H9 (cell line): Measurements from ENCODE around the gene HNRNPF. TPM values are rescaled to one million over a fixed set of nuclear protein-coding genes. Genes with fewer than 3 reads are reported as not detected.
A peak's percentile ranks its signal among the peaks of the same experiment; 100 is the strongest.

Experiments used
- DNase-seq: peaks from one replicate; pipeline ENCODE4 v3.0.0-alpha.2; 2017
- H2AFZ ChIP-seq: one replicate; pipeline ENCODE4 v1.6.1; 2013; ENCODE audit warnings: mild to moderate bottlenecking, low read length, control low read depth, moderate library complexity
- H2AK5ac ChIP-seq: 2 replicates; pipeline ENCODE4 v1.6.1; 2013; ENCODE audit warnings: low read length, control low read depth, mixed read lengths; ENCODE audit not compliant: insufficient read length
- H2BK120ac ChIP-seq: one replicate; pipeline ENCODE4 v1.6.1; 2013; ENCODE audit warnings: low read depth, mild to moderate bottlenecking, low read length, control low read depth, inconsistent platforms; ENCODE audit not compliant: poor library complexity, severe bottlenecking
- H2BK12ac ChIP-seq: 2 replicates; pipeline ENCODE4 v1.6.1; 2013; ENCODE audit warnings: low read length, control low read depth, mixed read lengths, low read depth; ENCODE audit not compliant: insufficient read length
- H2BK15ac ChIP-seq: 2 replicates; pipeline ENCODE4 v1.6.1; 2013; ENCODE audit warnings: low read depth, low read length, control low read depth
- H2BK20ac ChIP-seq: one replicate; pipeline ENCODE4 v1.6.1; 2013; ENCODE audit warnings: low read depth, mild to moderate bottlenecking, low read length, control low read depth, inconsistent platforms; ENCODE audit not compliant: poor library complexity, severe bottlenecking
- H2BK5ac ChIP-seq: 2 replicates; pipeline ENCODE4 v1.6.1; 2013; ENCODE audit warnings: low read length, control low read depth, mixed read lengths; ENCODE audit not compliant: insufficient read length
- H3K14ac ChIP-seq: 2 replicates; pipeline ENCODE4 v1.6.1; 2013; ENCODE audit warnings: low read length, control low read depth; ENCODE audit not compliant: insufficient read depth
- H3K18ac ChIP-seq: 2 replicates; pipeline ENCODE4 v1.6.1; 2013; ENCODE audit warnings: low read depth, mild to moderate bottlenecking, mixed read lengths, low read length, control low read depth; ENCODE audit not compliant: insufficient read length
- H3K23ac ChIP-seq: 2 replicates; pipeline ENCODE4 v1.6.1; 2013; ENCODE audit warnings: low read length, control low read depth, mixed read lengths, low read depth; ENCODE audit not compliant: insufficient read length
- H3K23me2 ChIP-seq: 2 replicates; pipeline ENCODE4 v1.6.1; 2013; ENCODE audit warnings: low read depth, mild to moderate bottlenecking, mixed read lengths, low read length, control low read depth; ENCODE audit not compliant: insufficient read length, poor library complexity, severe bottlenecking
- H3K27ac ChIP-seq: 2 replicates; pipeline ENCODE4 v1.5.1; 2013; ENCODE audit warnings: low read length, control low read depth, mixed read lengths, low read depth; ENCODE audit not compliant: insufficient read length
- H3K27me3 ChIP-seq: 2 replicates; pipeline ENCODE4 v1.6.1; 2013; ENCODE audit warnings: low read length, control low read depth, inconsistent platforms; ENCODE audit not compliant: insufficient read depth
- H3K4ac ChIP-seq: 2 replicates; pipeline ENCODE4 v1.6.1; 2013; ENCODE audit warnings: low read depth, mild to moderate bottlenecking, control low read depth, inconsistent platforms, low read length, moderate library complexity
- H3K4me1 ChIP-seq: 2 replicates; pipeline ENCODE4 v1.6.1; 2013; ENCODE audit warnings: low read length, control low read depth, inconsistent platforms; ENCODE audit not compliant: insufficient read depth
- H3K4me2 ChIP-seq: 2 replicates; pipeline ENCODE4 v1.6.1; 2013; ENCODE audit warnings: low read length, control low read depth, mixed read lengths; ENCODE audit not compliant: insufficient read length, insufficient read depth
- H3K56ac ChIP-seq: 2 replicates; pipeline ENCODE4 v1.6.1; 2013; ENCODE audit warnings: low read depth, mild to moderate bottlenecking, mixed read lengths, low read length, control low read depth; ENCODE audit not compliant: insufficient read length
- H3K79me1 ChIP-seq: 2 replicates; pipeline ENCODE4 v1.6.1; 2013; ENCODE audit warnings: low read depth, mild to moderate bottlenecking, moderate library complexity, low read length, control low read depth, inconsistent platforms; ENCODE audit not compliant: insufficient read depth, poor library complexity, severe bottlenecking
- H3K79me2 ChIP-seq: 2 replicates; pipeline ENCODE4 v1.6.1; 2013; ENCODE audit warnings: low read length, control low read depth, inconsistent platforms; ENCODE audit not compliant: insufficient read depth
- H3K9ac ChIP-seq: 2 replicates; pipeline ENCODE4 v1.6.1; 2013; ENCODE audit warnings: low read length, control low read depth, mixed read lengths; ENCODE audit not compliant: insufficient read length; ENCODE audit errors: extremely low read depth
- H3K9me3 ChIP-seq: one replicate; pipeline ENCODE4 v1.6.1; 2013; ENCODE audit warnings: low read depth, low read length, inconsistent platforms; ENCODE audit not compliant: control insufficient read depth
- H3T11ph ChIP-seq: one replicate; pipeline ENCODE4 v1.6.1; 2013; ENCODE audit warnings: mild to moderate bottlenecking, low read length, control low read depth, inconsistent platforms
- H4K20me1 ChIP-seq: one replicate; pipeline ENCODE4 v1.6.1; 2013; ENCODE audit not compliant: control insufficient read depth, insufficient read length, insufficient read depth
- H4K5ac ChIP-seq: 2 replicates; pipeline ENCODE4 v1.6.1; 2013; ENCODE audit warnings: low read depth, mild to moderate bottlenecking, mixed read lengths, low read length, control low read depth; ENCODE audit not compliant: insufficient read length
- H4K8ac ChIP-seq: replicated peaks from 2 replicates; pipeline ENCODE4 v1.6.1; 2013; ENCODE audit warnings: low read length, control low read depth, mixed read lengths, low read depth; ENCODE audit not compliant: insufficient read length
- H4K91ac ChIP-seq: 2 replicates; pipeline ENCODE4 v1.6.1; 2013; ENCODE audit warnings: low read depth, mild to moderate bottlenecking, moderate library complexity, mixed read lengths, low read length, control low read depth; ENCODE audit not compliant: insufficient read length
- H3K27ac Mint-ChIP-seq, 3 experiments: 2 replicates in 2 of 3; 3 replicates in 1 of 3; pipeline ENCODE4 v1.8.0; 2020 to 2021; ENCODE audit warnings: mixed read lengths in 3 of 3, mild to moderate bottlenecking in 1 of 3, moderate library complexity in 1 of 3
- H3K27me3 Mint-ChIP-seq: 2 replicates; pipeline ENCODE4 v1.8.0; 2021; ENCODE audit warnings: low read depth, mild to moderate bottlenecking, moderate library complexity, mixed read lengths
- H3K36me3 Mint-ChIP-seq, 3 experiments: 2 replicates in 2 of 3; 3 replicates in 1 of 3; pipeline ENCODE4 v1.8.0; 2020 to 2021; ENCODE audit warnings: low read depth in 3 of 3, mixed read lengths in 3 of 3; ENCODE audit not compliant: insufficient read depth in 1 of 3
- H3K4me1 Mint-ChIP-seq, 2 experiments: 2 replicates each; pipeline ENCODE4 v1.8.0; 2020; ENCODE audit warnings: mixed read lengths in 2 of 2
- H3K4me3 Mint-ChIP-seq, 2 experiments: 2 replicates in 1 of 2; 3 replicates in 1 of 2; pipeline ENCODE4 v1.8.0; 2020 to 2021; ENCODE audit warnings: mild to moderate bottlenecking in 2 of 2, mixed read lengths in 2 of 2, moderate library complexity in 1 of 2
- H3K9me3 Mint-ChIP-seq, 2 experiments: 2 replicates in 1 of 2; 3 replicates in 1 of 2; pipeline ENCODE4 v1.8.0; 2020; ENCODE audit warnings: mild to moderate bottlenecking in 2 of 2, mixed read lengths in 2 of 2, moderate library complexity in 1 of 2
- WGBS: extraction: QIAGEN DNeasy Blood & Tissue Kit; methylation state at CpG from one replicate; pipeline ENCODE4 v1.1.7; 2013; ENCODE audit warnings: missing lambda C conversion rate, low lambda C conversion rate, mixed read lengths; ENCODE audit not compliant: insufficient read length; ENCODE audit errors: extremely low coverage; 5-methylcytosine and 5-hydroxymethylcytosine counted together
- total RNA-seq: library from RNA; stranded (reverse); gene quantifications from 2 replicates; pipeline ENCODE4 v1.2.1, GENCODE V29; 2021
- TF ChIP-seq, protein P1 (sequence below): fragments of 200-600 bp; sonication (generic); conservative IDR thresholded peaks from 3 replicates; pipeline ENCODE4 v1.8.0; 2021; ENCODE audit warnings: antibody characterized with exemption, mild to moderate bottlenecking

The HNRNPF gene
- total RNA-seq, 1 experiment from 2014 or later = 411 TPM

DNA sequence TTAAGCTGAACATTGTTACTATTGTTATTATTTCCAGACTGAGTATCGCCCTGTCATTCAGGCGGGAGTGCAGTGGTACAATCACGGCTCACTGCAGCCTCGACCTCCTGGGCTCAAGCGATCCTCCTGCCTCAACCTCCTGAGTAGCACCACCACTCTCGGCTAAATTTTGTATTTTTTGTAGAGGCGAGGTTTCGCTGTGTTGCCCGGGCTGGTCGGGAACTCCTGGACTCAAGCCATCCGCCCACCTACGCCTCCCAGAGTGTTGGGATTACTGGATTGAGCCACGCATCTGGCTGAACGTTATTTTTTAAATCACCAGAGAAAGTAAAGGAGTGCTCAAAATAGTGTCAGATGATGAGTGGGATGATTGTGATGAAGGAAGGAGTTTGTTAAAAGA, 1.4 kb upstream of the HNRNPF start:
- Histone ChIP-seq H3K4me1 (no peaks in the 10 kb centered on the region), H4K20me1 (no peaks in the 10 kb centered on the region), H3K18ac (no peak overlapping the region), H4K8ac (no peak overlapping the region), H3K14ac (no peak overlapping the region), H3K79me2 (peaks cover 24% of the 10 kb centered on the region), H2BK15ac (no peak overlapping the region), H3K23me2 (peaks cover 4% of the 10 kb centered on the region), H3K4ac (no peak overlapping the region), H4K5ac (no peak overlapping the region), H3K27me3 (no peaks in the 10 kb centered on the region), H3K9ac (no peak overlapping the region), H3K79me1 (no peaks in the 10 kb centered on the region), H2AFZ (no peak overlapping the region), H3K4me2 (no peak overlapping the region), H3T11ph (no peak overlapping the region), H3K23ac (no peak overlapping the region), H2BK5ac (no peak overlapping the region), H2AK5ac (no peak overlapping the region), H3K56ac (no peak overlapping the region), H2BK12ac (no peak overlapping the region), H2BK20ac (no peak overlapping the region), H4K91ac (no peak overlapping the region), H3K9me3 (no peaks in the 10 kb centered on the region), H2BK120ac (no peak overlapping the region), H3K27ac (no peak overlapping the region)
- Mint-ChIP-seq H3K27ac (0 out of 7 replicates have a peak overlapping the region, but pooled peaks of 1 of the 3 experiments have one; percentile 98), H3K36me3 (peaks cover 0 to 9% (median 7%) of the 10 kb centered on the region in 3 experiments; a peak in 3 of 7 replicates), H3K27me3 (peaks cover 1% of the 10 kb centered on the region; the same call in 1 of the 2 replicates), H3K4me3 (peak overlapping the region; percentile 98 to 99; a peak in 4 of 5 replicates), H3K9me3 (peaks cover 2 to 3% of the 10 kb centered on the region in 2 experiments; a peak in 2 of 5 replicates), H3K4me1 (peaks cover 10 to 20% of the 10 kb centered on the region in 2 experiments)
- WGBS = no CpG with 5 or more reads among the region's 14 CpGs
- no peak for DNase-seq
- TF ChIP-seq, protein P1, sequence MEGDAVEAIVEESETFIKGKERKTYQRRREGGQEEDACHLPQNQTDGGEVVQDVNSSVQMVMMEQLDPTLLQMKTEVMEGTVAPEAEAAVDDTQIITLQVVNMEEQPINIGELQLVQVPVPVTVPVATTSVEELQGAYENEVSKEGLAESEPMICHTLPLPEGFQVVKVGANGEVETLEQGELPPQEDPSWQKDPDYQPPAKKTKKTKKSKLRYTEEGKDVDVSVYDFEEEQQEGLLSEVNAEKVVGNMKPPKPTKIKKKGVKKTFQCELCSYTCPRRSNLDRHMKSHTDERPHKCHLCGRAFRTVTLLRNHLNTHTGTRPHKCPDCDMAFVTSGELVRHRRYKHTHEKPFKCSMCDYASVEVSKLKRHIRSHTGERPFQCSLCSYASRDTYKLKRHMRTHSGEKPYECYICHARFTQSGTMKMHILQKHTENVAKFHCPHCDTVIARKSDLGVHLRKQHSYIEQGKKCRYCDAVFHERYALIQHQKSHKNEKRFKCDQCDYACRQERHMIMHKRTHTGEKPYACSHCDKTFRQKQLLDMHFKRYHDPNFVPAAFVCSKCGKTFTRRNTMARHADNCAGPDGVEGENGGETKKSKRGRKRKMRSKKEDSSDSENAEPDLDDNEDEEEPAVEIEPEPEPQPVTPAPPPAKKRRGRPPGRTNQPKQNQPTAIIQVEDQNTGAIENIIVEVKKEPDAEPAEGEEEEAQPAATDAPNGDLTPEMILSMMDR = no peak
